Omental fat pad (tissue), 4 donors: ENCODE data around the gene MAP1LC3B2. TPM values are rescaled to one million over a fixed set of nuclear protein-coding genes. Genes with fewer than 3 reads are reported as not detected.

ENCODE experiments used
- ATAC-seq: fragments of 150-250 bp; one replicate; pipeline ENCODE4 v1.9.1; 2016; ENCODE audit warnings: mild to moderate bottlenecking, moderate library complexity; ENCODE audit not compliant: low FRiP score
- DNase-seq: peaks from one replicate; pipeline ENCODE4 v3.0.0-alpha.2; 2019; ENCODE audit warnings: low spot score
- CTCF ChIP-seq, 3 donors: fragments of 450-650 bp; IDR thresholded peaks; one replicate each; pipeline ENCODE4 v1.5.1; 2016 to 2017; ENCODE audit warnings: antibody characterized with exemption in 3 of 3, mild to moderate bottlenecking in 3 of 3, moderate library complexity in 2 of 3
- total RNA-seq, 4 donors: library from RNA; depleted of rRNA; stranded (reverse); fragments of >200 nt; gene quantifications; one replicate each; pipeline ENCODE4 v1.1.0, GENCODE V29; 2016

The MAP1LC3B2 gene
- total RNA-seq, 4 donors from 2014 or later = 1.7 to 7.1 TPM; not detected in 2

GRCh38 chr12:116537101-116537904 is 21.9 kb upstream of the MAP1LC3B2 start:
- ATAC-seq = no peak
- TF ChIP-seq CTCF (IDR thresholded peaks at IDR 0.05) = no peak
- DNase-seq = no peak

DNA sequence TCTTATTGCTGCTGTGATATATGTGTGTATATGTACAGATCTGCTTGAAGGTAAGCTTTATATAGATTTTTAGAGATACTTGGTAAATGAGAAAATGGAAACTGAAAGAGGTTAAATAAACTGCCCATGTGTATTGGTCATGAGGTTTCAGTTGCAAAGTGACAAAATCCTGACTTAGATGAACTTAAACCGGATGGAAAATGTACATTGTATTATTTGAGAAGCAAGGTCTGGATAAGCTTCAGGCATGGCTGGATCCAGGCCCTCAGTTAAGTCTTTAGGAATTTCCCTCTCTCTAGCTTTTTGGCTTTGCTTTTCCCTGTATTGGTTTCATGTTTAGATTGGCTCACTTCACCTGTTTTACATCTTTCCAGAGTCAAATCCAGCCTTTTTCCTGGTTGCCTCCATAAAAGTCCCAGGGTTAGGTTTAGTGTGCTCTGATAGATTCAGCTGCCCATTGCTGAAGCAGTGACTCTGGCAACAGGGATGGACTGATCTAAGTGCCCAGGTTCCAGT is 21.0 kb upstream of the MAP1LC3B2 start:
- no peak for TF ChIP-seq CTCF (IDR thresholded peaks at IDR 0.05)
- DNase-seq = no peak
- ATAC-seq = no peak

GRCh38 chr12:116538682-116539305 is 20.4 kb upstream of the MAP1LC3B2 start:
- no peak for DNase-seq
- TF ChIP-seq CTCF (IDR thresholded peaks at IDR 0.05) = no peak
- no peak for ATAC-seq

GRCh38 chr12:116539361-116539771 is 19.8 kb upstream of the MAP1LC3B2 start:
- ATAC-seq (peak; percentile 7), DNase-seq (no peak)
- no peak for TF ChIP-seq CTCF (IDR thresholded peaks at IDR 0.05)

DNA sequence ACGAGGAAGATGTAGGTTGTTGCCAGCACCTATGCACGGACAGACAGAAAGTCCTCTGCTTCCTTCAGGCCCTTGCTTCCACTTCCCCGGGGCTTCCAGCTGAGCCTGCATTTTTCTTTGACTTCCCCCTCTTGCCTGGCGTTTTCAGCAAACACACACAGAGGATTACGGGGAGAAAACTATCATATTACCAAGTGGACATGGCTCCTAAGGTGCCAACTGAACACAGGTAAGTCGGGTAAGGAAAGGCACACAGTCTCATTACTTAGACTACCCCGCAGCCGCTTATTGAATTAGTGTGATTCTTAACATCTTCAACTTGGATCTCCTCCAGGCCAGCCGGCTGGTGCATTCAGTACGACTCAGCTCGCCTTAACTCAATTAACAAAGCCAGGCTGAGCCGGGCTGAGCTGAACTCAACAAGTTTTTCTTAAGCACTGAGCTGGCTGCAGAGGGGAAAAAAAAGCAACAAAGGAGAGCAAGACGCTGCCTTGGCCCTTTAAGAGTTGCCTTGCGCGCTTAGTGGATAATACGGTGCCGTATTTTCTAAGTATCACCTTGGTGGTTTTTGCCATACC is 19.2 kb upstream of the MAP1LC3B2 start:
- no peak for TF ChIP-seq CTCF (IDR thresholded peaks at IDR 0.05)
- ATAC-seq (peak; percentile 28), DNase-seq (peak; percentile 38)

DNA sequence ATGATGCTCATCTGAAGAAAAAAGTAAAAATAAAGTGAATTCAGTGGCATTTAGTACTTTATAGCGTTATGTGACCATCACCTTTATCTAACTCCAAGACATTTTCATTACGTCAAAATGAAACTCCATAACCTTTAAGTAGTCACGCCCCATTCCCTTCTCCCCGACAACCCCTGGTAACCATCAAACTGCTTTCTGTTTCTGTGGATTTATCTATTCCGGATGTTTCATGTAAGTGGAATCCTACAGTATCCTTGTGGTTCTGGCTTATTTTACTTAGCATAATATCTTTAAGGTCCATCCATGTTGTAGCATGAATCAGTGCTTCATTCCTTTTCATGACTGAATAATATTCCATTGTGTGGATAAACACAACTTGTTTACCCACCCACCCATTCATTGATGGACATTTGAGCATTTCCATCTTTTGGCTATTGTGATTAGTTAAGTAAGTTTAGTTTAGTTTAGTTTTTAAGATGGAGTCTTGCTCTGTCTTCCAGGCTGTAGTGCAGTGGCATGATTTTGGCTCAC is 18.5 kb upstream of the MAP1LC3B2 start:
- TF ChIP-seq CTCF (IDR thresholded peaks at IDR 0.05) = no peak
- DNase-seq (no peak), ATAC-seq (no peak)
